NCI-H1436 treated with DMSO at 0.1 percent for 48 hours (cell line): Measurements from ENCODE around the gene COQ7.
A peak's percentile ranks its signal among the peaks of the same experiment; 100 is the strongest.

Experiments used
- DNase-seq: peaks from one replicate; lab custom pipeline; 2025; lab: John Stamatoyannopoulos, UW

COQ7 gene

GRCh38 chr16:19086322-19087199 lies 19.1 kb downstream of the COQ7 start:
- DNase-seq = peak; percentile 22

- DNase-seq = no peak
Observed at GRCh38 chr16:19088341-19088916, 21.0 kb downstream of the COQ7 start.

GRCh38 chr16:19089410-19089955 lies 22.1 kb downstream of the COQ7 start:
- no peak for DNase-seq

- no peak for DNase-seq
Observed at GRCh38 chr16:19090916-19091315, 23.5 kb downstream of the COQ7 start.

GRCh38 chr16:19092653-19093410 lies 25.4 kb downstream of the COQ7 start:
- DNase-seq = no peak

GRCh38 chr16:19093631-19094541 lies 26.5 kb downstream of the COQ7 start:
- DNase-seq = no peak

GRCh38 chr16:19094542-19095365 lies 27.3 kb downstream of the COQ7 start:
- DNase-seq = no peak

GRCh38 chr16:19095654-19096053 lies 28.2 kb downstream of the COQ7 start:
- no peak for DNase-seq

GRCh38 chr16:19098173-19098572 lies 30.8 kb downstream of the COQ7 start:
- DNase-seq = no peak

- no peak for DNase-seq
Observed at GRCh38 chr16:19102187-19102872, 34.9 kb downstream of the COQ7 start.

GRCh38 chr16:19104607-19105006 lies 37.2 kb downstream of the COQ7 start:
- no peak for DNase-seq

GRCh38 chr16:19105131-19105530 lies 37.7 kb downstream of the COQ7 start:
- DNase-seq = no peak

- DNase-seq = no peak
Observed at GRCh38 chr16:19105891-19106624, 38.6 kb downstream of the COQ7 start.

GRCh38 chr16:19106625-19107020 lies 39.2 kb downstream of the COQ7 start:
- no peak for DNase-seq

- DNase-seq = no peak
Observed at GRCh38 chr16:19108409-19109287, 41.2 kb downstream of the COQ7 start.

- DNase-seq = no peak
Observed at GRCh38 chr16:19109288-19109664, 41.9 kb downstream of the COQ7 start.

GRCh38 chr16:19110537-19111360 lies 43.3 kb downstream of the COQ7 start:
- DNase-seq = no peak

- no peak for DNase-seq
Observed at GRCh38 chr16:19112099-19112407, 44.6 kb downstream of the COQ7 start.
